ENCODE data around the gene ZGLP1.

DNA sequence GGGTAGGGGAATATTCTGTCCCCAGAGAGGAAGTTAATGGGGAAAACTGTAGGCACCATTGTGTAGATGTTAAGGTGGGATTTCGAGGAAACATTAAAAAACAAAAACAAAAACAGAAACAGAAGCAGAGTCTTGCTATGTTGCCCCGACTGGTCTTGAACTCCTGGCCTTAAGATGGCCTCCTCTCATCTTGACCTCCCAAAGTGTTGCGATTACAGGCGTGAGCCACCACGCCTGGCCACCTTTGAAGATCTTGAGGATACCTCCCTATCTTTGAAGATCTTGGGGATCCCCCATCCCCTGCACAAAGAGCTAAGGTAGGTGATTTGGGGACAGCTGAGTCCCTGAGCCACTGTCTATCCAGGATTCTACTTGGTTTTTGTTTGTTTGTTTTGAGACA, 30.4 kb upstream of the ZGLP1 start:
- TF ChIP-seq POLR2AphosphoS5 (IDR thresholded peaks at IDR 0.05) (no peak), CTCF (IDR thresholded peaks at IDR 0.05) (no peak)

Measured in esophagus muscularis mucosa (tissue), 3 donors.